ENCODE results near the gene ZNF695.
A peak's percentile ranks its signal among the peaks of the same experiment; 100 is the strongest.
"Not testable (repeated sequence)": the region's sequence is repeated elsewhere in the genome, so short reads cannot be mapped to it uniquely, and the experiment has no call there.

Gene ZNF695
- total RNA-seq = 0 reads per million in 2 experiments

DNA sequence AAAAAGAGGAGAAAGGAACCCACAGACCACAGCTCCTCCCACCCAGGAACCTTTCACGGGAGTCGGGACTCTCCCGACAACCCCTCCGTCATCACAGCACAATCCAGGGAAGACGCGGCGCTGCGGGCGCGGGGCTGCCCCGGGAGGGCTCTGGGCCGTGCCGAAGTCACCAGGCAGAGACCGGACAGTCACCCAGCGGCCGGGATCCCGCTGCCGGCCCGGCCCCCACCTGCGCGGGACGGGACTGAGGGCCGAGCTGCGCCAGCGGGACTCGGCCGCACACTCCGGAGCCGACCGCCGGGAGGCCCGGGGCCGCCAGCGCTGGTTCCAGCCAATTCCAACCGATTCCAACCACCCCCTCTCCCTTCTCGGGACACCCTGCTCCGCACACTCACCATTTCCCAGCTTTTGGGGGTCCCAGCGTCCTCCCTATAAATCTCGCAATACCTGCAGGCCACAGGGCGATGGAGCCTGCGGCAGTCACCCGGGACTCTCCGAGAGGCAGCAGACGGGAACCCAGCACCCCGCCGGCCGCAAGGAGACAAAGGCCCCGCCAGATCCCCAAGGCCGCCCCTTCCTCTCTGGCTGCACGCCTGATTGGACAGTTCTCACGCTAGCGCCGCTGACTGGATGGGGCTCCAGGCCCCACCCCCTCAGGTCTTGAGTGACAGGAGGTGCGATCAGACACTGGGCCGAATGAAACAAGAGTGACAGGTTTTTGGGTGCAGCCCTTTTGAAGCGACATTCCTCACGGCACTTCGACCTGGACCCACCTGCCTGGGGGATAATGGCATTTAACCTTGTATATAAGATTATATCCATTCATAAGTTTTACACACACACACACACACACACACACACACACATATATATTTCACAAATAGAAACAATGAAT is at the start of gene ZNF695:
TSS of gene ZNF695 (minus strand) at position 547 of the 895 bp plus-strand sequence. CDS start at position 398, 149 bp downstream.
- DNase-seq (ENCODE audit: low read depth) = no peak

DNA sequence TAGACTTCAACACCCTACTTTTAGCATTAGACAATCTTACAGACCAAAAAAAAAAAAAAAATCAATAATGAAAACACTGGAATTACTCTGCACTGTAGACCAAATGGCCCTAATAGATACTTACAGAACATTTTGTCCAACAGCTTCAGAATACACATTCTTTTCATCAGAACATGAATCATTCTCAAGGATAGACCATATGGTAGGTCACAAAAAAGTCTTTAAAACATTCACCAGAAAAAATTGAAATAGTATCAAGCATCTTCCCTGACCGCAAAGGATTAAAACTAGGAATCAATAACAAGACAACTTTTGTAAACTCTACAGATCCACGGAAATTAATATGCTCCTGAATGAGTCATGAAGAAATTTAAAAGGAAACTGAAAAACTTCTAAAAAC is 48.2 kb upstream of the ZNF695 start:
- DNase-seq (ENCODE audit: low read depth) = no peak

DNA sequence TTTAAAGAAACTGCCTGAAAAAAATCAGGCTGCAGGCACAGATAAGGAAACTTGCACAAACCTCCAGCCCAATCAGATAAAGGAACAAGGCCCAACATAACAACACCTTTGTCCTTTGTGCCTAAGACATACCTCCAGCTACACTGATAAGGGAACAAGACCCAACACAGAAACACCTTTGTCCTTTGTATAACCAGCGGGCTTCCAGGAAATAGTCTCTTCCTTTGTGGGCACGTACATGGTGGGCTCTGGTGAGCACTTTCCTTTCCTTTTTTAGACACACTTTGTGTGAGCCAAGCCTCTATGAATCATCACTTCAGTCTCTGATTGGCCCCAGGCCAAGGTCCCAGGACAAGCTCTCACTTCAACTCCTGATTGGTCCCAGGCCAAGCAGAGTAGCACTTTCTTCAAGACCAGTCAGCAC is 47.1 kb upstream of the ZNF695 start:
- no peak for DNase-seq (ENCODE audit: low read depth)

- no peak for DNase-seq (ENCODE audit: low read depth)
Observed at GRCh38 chr1:247047702-247048101, 39.8 kb upstream of the ZNF695 start.

GRCh38 chr1:247047260-247047659 is 39.4 kb upstream of the ZNF695 start:
- no peak for DNase-seq (ENCODE audit: low read depth)

GRCh38 chr1:247043406-247043805 is 35.5 kb upstream of the ZNF695 start:
- no peak for DNase-seq (ENCODE audit: low read depth)

DNA sequence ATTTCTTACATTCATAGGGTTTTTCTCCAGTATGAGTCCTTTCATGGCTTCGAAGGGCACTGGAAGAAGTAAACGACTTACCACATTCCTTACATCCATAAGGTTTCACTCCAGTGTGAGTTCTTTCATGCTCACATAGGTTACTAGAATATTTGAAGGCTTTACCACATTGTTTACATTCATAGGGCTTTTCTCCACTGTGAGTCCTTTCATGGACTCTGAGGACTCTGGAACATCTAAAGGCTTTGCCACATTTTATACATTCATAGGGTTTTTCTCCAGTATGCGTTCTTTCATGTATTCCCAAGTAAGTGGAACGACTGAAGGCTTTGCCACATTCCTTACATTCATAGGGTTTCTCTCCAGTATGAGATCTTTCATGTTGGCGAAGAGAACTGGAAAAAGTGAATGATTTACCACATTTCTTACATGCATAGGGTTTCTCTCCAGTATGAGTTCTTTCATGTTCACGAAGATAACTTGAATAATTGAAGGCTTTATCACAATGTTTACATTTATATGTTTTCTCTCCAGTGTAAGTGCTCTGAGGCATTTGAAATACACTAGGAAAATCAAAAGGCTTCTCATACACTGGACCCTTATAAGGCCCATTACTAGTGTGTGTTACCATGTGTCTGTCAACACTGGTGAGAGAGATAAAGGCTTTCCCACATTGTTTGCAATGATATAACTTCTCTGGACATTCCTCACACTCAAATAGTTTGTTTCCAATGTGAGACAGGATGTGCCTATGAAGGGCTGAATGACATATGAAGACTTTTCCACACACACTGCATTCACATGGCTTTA is 29.9 kb upstream of the ZNF695 start:
- no peak for DNase-seq (ENCODE audit: low read depth)

DNA sequence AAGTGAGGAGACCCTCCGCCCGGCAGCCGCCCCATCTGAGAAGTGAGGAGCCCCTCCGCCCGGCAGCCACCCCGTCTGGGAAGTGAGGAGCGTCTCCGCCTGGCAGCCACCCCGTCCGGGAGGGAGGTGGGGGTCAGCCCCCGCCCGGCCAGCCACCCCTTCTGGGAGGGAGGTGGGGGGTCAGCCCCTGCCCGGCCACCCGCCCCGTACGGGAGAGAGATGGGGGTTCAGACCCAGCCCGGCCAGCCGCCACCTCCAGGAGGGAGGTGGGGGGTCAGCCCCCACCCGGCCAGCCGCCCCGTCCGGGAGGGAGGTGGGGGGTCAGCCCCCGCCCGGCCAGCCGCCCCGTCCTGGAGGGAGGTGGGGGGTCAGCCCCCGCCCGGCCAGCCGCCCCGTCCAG is 24.4 kb upstream of the ZNF695 start:
- not testable (repeated sequence) for DNase-seq (ENCODE audit: low read depth)

DNA sequence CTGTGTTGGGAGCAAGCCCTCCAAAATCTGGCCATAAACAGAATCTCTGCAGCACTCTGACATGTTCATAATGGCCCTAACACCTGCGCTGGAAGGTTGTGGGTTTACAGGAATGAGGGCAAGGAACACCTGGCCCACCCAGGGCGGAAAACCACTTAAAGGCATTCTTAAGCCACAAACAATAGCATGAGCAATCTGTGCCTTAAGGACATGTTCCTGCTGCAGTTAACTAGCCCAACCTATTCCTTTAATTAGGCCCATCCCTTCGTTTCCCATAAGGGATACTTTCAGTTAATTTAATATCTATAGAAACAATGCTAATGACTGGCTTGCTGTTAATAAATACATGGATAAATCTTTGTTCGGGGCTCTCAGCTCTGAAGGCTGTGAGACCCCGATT is 16.8 kb upstream of the ZNF695 start:
- not testable (repeated sequence) for DNase-seq (ENCODE audit: low read depth)

GRCh38 chr1:247013391-247013790 is 5.5 kb upstream of the ZNF695 start:
- DNase-seq (ENCODE audit: low read depth) = no peak

- DNase-seq (ENCODE audit: low read depth) = no peak
Observed at GRCh38 chr1:247008406-247008799, 546 bp upstream of the ZNF695 start.

GRCh38 chr1:247004081-247004480 is 3.8 kb downstream of the ZNF695 start:
- not testable (repeated sequence) for DNase-seq (ENCODE audit: low read depth)

GRCh38 chr1:246989901-246990300 is 18.0 kb downstream of the ZNF695 start:
- no peak for DNase-seq (ENCODE audit: low read depth)

GRCh38 chr1:246988316-246988715 is 19.5 kb downstream of the ZNF695 start:
- no peak for DNase-seq (ENCODE audit: low read depth)

- no peak for DNase-seq (ENCODE audit: low read depth)
Observed at GRCh38 chr1:246987083-246987690, 20.7 kb downstream of the ZNF695 start.

DNA sequence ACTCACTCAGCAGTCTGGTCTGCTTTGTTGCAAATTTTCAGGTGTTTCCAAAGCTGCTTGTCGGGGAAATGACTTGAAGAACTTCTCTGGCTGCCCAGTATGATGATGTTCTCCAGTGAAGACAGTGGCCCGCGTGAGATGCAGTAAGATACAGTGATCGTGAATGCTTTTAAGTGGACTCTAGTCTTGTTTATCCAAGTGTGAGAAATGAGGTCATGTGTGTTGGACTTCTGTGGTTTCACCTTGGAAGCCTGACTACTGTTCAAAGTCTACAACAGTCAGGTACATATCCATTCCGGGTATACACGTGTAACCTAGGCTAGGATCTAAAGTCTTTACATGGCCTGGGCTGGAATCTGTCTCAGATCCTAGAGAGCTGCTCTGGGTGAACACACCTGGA is 29.1 kb downstream of the ZNF695 start:
- no peak for DNase-seq (ENCODE audit: low read depth)

GRCh38 chr1:246978281-246978680 is 29.6 kb downstream of the ZNF695 start:
- DNase-seq (ENCODE audit: low read depth) = no peak

DNA sequence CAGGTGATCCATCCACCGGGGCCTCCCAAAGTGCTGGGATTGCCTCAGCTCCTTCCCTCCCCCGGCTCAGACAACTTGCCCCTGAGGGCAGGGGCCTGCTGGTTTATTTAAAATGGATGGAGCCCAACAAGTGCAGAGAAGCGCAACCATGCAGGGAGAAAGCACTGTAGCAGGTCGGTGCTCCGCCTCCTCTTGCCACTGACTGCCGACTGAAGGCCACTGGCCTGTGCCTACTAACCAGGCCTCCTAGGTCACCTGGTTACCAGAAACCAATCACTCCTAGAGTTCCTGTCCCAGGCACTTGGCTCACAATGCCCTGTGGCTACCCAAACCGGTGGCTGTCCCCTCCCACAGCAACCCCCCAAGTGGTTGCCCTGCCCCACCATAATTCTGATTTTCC is 35.9 kb downstream of the ZNF695 start:
- DNase-seq (ENCODE audit: low read depth) = no peak

DNA sequence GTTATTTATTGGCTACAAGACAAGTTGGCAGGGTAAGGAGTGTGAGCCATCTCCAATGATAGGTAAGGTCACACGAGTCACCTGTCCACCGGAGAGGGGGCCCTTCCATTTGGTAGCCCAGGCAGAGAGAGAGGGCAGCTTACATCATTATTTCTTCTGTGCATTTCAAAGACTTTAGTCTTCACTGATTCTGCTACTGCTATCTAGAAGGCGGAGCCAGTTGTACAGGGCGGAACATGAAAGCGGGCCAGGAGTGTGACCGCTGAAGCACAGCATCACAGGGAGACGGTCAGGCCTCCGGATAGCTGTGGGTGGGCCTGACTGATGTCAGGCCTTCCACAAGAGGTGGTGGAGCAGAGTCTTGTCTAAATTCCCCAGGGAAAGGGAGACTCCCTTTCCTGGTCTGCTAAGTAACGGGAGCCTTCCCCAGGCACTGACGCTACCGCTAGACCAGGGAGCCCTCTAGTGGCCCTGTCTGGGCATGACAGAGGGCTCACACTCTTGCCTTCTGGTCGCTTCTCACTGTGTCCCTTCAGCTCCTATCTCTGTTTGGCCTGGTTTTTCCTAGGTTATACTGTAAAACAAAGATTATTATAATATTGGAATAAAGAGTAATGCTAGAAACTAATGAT is 36.7 kb downstream of the ZNF695 start:
- DNase-seq (ENCODE audit: low read depth) = peak; percentile 3

DNA sequence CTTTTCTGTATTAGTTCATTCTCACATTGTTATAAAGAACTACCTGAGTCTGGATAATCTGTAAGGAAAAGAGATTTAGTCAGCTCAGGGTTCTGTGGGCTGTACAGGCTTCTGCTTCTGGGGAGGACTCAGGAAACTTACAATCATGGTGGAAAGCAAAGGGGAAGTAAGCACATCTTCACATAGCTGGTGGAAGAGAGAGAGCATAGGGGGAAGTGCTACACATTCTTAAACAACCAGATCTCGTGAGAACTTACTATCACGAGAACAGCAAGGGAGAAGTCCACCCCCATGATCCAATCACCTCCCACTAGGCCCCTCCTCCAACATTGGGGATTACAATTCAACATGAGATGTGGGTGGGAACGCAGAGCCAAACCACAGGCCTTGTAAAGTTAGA is 38.2 kb downstream of the ZNF695 start:
- no peak for DNase-seq (ENCODE audit: low read depth)

GRCh38 chr1:246966502-246966901 is 41.4 kb downstream of the ZNF695 start:
- no peak for DNase-seq (ENCODE audit: low read depth)
